Sigmoid colon (tissue), 4 donors: ENCODE data around the gene MYO15A.

Experiments
- POLR2A ChIP-seq, 2 donors: fragments of 450-650 bp; IDR thresholded peaks; one replicate each; pipeline ENCODE4 v1.6.1; 2016; ENCODE audit warnings: antibody characterized with exemption in 2 of 2, mild to moderate bottlenecking in 2 of 2, moderate library complexity in 2 of 2
- POLR2AphosphoS5 ChIP-seq, 4 donors: sonication (generic); formaldehyde crosslinking; IDR thresholded peaks; one replicate each; pipeline ENCODE4 v1.6.1; 2017; ENCODE audit warnings: antibody characterized with exemption in 4 of 4
- TF ChIP-seq, protein P1 (sequence below), 4 experiments: fragments of 450-650 bp in 3 of 4; fragments of 200-600 bp in 1 of 4; IDR thresholded peaks; one replicate each; pipeline ENCODE4 v1.5.1; 2016 to 2019; ENCODE audit warnings: antibody characterized with exemption in 4 of 4, mild to moderate bottlenecking in 3 of 4, moderate library complexity in 2 of 4

DNA sequence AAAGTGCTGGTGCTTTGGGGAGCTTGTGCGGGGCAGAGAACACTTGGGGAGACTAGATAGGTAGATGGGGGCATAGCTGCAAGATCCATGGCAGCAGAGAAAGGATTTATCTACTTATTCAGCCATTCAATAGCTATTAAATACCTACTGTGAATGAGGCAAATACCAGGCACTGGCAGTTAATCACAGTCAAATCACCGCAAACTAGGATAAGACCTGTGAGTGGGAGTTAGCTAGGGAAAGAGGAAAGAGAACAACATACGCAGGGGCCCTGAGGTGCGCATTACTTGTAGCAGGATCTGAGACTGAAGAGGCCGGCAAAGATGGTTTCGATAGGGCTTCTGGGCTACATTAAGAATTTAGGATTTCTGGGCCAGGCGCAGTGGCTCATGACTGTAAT lies 71.2 kb downstream of the MYO15A start:
- TF ChIP-seq, protein P1, sequence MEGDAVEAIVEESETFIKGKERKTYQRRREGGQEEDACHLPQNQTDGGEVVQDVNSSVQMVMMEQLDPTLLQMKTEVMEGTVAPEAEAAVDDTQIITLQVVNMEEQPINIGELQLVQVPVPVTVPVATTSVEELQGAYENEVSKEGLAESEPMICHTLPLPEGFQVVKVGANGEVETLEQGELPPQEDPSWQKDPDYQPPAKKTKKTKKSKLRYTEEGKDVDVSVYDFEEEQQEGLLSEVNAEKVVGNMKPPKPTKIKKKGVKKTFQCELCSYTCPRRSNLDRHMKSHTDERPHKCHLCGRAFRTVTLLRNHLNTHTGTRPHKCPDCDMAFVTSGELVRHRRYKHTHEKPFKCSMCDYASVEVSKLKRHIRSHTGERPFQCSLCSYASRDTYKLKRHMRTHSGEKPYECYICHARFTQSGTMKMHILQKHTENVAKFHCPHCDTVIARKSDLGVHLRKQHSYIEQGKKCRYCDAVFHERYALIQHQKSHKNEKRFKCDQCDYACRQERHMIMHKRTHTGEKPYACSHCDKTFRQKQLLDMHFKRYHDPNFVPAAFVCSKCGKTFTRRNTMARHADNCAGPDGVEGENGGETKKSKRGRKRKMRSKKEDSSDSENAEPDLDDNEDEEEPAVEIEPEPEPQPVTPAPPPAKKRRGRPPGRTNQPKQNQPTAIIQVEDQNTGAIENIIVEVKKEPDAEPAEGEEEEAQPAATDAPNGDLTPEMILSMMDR (IDR thresholded peaks at IDR 0.05) = no peak
- TF ChIP-seq POLR2AphosphoS5 (IDR thresholded peaks at IDR 0.05) (no peak), POLR2A (IDR thresholded peaks at IDR 0.05) (no peak)
